NT2/D1 (cell line): ENCODE data around the gene EIF3K.

Experiments
- SUZ12 ChIP-seq: IDR thresholded peaks from 2 replicates; pipeline ENCODE4 v1.6.1; 2011; ENCODE audit not compliant: insufficient read length, insufficient read depth; ENCODE audit errors: extremely low read depth
- YY1 ChIP-seq: IDR thresholded peaks from 2 replicates; pipeline ENCODE4 v1.6.1; 2011; ENCODE audit not compliant: insufficient read length, insufficient read depth
- ZNF274 ChIP-seq: IDR thresholded peaks from 2 replicates; pipeline ENCODE4 v1.6.1; 2011; ENCODE audit warnings: mild to moderate bottlenecking, low read depth, low read length

- TF ChIP-seq YY1, result no peak
- no peak for TF ChIP-seq SUZ12
- TF ChIP-seq ZNF274, result no peak
Observed at GRCh38 chr19:38674388-38675171, 55.6 kb downstream of the EIF3K start.
